ENCODE measurements around the gene PALS1.

The PALS1 gene

GRCh38 chr14:67260965-67261364 lies 19.7 kb downstream of the PALS1 start:
- H3K27me3 ChIP-seq (ENCODE audit: insufficient read depth, low read length, poor library complexity): no peaks in the 10 kb centered on the region
- H3K4me2 ChIP-seq (ENCODE audit: insufficient read depth, low read length): no peak overlapping the region
- H3K27ac ChIP-seq (ENCODE audit: low read length): no peak overlapping the region
- no peaks in the 10 kb centered on the region for H3K9me3 ChIP-seq (ENCODE audit: insufficient read depth, low read length, severe bottlenecking)
- peaks cover 17% of the 10 kb centered on the region; the same call in 1 of the 2 replicates for H4K20me1 ChIP-seq (ENCODE audit: insufficient read depth, low read length)
- DNase-seq (no peak), ATAC-seq (ENCODE audit: insufficient read depth, low read depth) (no peak)
- H2AFZ ChIP-seq (ENCODE audit: low read depth, low read length): no peak overlapping the region
- H3K4me1 ChIP-seq (ENCODE audit: insufficient read depth, low read length): no peaks in the 10 kb centered on the region
- H3K36me3 ChIP-seq (ENCODE audit: insufficient read depth, low read length): no peaks in the 10 kb centered on the region
- no peak overlapping the region for H3K9ac ChIP-seq (ENCODE audit: low read depth, low read length)
- no peak for TF ChIP-seq CTCF (IDR thresholded peaks at IDR 0.05; ENCODE audit: borderline replicate concordance, extremely low read depth, low read length, poor library complexity, severe bottlenecking)
- no peak for TF ChIP-seq EZH2 (IDR thresholded peaks at IDR 0.05; ENCODE audit: borderline replicate concordance, low read depth, low read length, severe bottlenecking)
- H3K79me2 ChIP-seq (ENCODE audit: insufficient read depth, low read length): peaks cover 49% of the 10 kb centered on the region
- H3K4me3 ChIP-seq (ENCODE audit: low read depth in 1 of 2, low read length in 2 of 2): no peak overlapping the region

DNA sequence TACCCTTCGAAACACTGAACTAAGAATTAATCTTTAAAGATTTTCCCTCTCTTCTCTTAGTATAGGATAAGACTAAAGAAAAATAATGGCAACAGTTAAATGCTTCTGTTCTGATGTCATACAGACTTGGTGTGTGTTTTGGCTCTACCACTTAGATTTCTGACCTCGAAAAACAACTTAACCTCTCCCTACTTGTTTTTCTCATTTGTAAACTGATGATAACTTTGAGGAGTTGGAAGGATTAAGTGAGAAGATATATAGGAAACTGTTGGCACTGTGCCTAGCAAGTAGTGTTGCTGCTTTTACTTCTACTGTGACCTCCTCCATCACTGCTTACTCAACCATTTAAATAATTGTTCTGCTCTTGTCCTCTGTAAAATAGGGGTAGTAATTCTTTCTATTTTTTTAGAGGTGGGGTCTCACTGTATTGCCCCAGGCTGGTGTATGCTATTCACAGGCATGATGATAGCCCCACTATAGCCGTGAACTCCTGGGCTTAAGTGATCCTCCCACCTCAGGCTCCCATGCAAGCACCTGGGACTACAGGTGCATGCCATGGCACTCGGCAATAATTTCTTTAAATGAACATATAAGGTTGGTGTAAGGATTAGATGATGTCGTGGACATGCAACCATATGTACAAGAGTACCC lies 22.4 kb downstream of the PALS1 start:
- no peaks in the 10 kb centered on the region for H3K9me3 ChIP-seq (ENCODE audit: insufficient read depth, low read length, severe bottlenecking)
- no peaks in the 10 kb centered on the region for H3K27me3 ChIP-seq (ENCODE audit: insufficient read depth, low read length, poor library complexity)
- H3K4me3 ChIP-seq (ENCODE audit: low read depth in 1 of 2, low read length in 2 of 2): no peak overlapping the region
- ATAC-seq (ENCODE audit: insufficient read depth, low read depth) (no peak), DNase-seq (no peak)
- H3K4me2 ChIP-seq (ENCODE audit: insufficient read depth, low read length): no peak overlapping the region
- H4K20me1 ChIP-seq (ENCODE audit: insufficient read depth, low read length): peaks cover 12% of the 10 kb centered on the region; the same call in 1 of the 2 replicates
- H3K9ac ChIP-seq (ENCODE audit: low read depth, low read length): no peak overlapping the region
- H3K27ac ChIP-seq (ENCODE audit: low read length): no peak overlapping the region
- no peak for TF ChIP-seq CTCF (IDR thresholded peaks at IDR 0.05; ENCODE audit: borderline replicate concordance, extremely low read depth, low read length, poor library complexity, severe bottlenecking)
- no peak for TF ChIP-seq EZH2 (IDR thresholded peaks at IDR 0.05; ENCODE audit: borderline replicate concordance, low read depth, low read length, severe bottlenecking)
- no peaks in the 10 kb centered on the region for H3K36me3 ChIP-seq (ENCODE audit: insufficient read depth, low read length)
- no peaks in the 10 kb centered on the region for H3K4me1 ChIP-seq (ENCODE audit: insufficient read depth, low read length)
- peaks cover 44% of the 10 kb centered on the region; the same call in 1 of the 2 replicates for H3K79me2 ChIP-seq (ENCODE audit: insufficient read depth, low read length)
- no peak overlapping the region for H2AFZ ChIP-seq (ENCODE audit: low read depth, low read length)

GRCh38 chr14:67265131-67265530 lies 23.9 kb downstream of the PALS1 start:
- DNase-seq (no peak), ATAC-seq (ENCODE audit: insufficient read depth, low read depth) (no peak)
- Histone ChIP-seq H2AFZ (ENCODE audit: low read depth, low read length) (no peak overlapping the region), H3K79me2 (ENCODE audit: insufficient read depth, low read length) (peaks cover 32% of the 10 kb centered on the region; the same call in 1 of the 2 replicates), H3K9me3 (ENCODE audit: insufficient read depth, low read length, severe bottlenecking) (no peaks in the 10 kb centered on the region), H3K27ac (ENCODE audit: low read length) (no peak overlapping the region), H3K4me1 (ENCODE audit: insufficient read depth, low read length) (no peaks in the 10 kb centered on the region), H3K36me3 (ENCODE audit: insufficient read depth, low read length) (no peaks in the 10 kb centered on the region; the same call in 1 of the 2 replicates), H4K20me1 (ENCODE audit: insufficient read depth, low read length) (peaks cover 10% of the 10 kb centered on the region; the same call in 1 of the 2 replicates), H3K4me3 (ENCODE audit: low read depth in 1 of 2, low read length in 2 of 2) (no peak overlapping the region), H3K4me2 (ENCODE audit: insufficient read depth, low read length) (no peak overlapping the region), H3K27me3 (ENCODE audit: insufficient read depth, low read length, poor library complexity) (no peaks in the 10 kb centered on the region), H3K9ac (ENCODE audit: low read depth, low read length) (no peak overlapping the region)
- no peak for TF ChIP-seq CTCF (IDR thresholded peaks at IDR 0.05; ENCODE audit: borderline replicate concordance, extremely low read depth, low read length, poor library complexity, severe bottlenecking)
- no peak for TF ChIP-seq EZH2 (IDR thresholded peaks at IDR 0.05; ENCODE audit: borderline replicate concordance, low read depth, low read length, severe bottlenecking)
